VCaP (cell line): ENCODE results near the gene LTBP3.

Experiments
- H3K27ac ChIP-seq: fragments of 450-650 bp; 2 replicates; pipeline ENCODE4 v1.5.1; 2017
- CTCF ChIP-seq: fragments of 450-650 bp; conservative IDR thresholded peaks from 2 replicates; pipeline ENCODE4 v1.5.1; 2017; ENCODE audit warnings: mild to moderate bottlenecking, moderate library complexity

Gene LTBP3

GRCh38 chr11:65548395-65548794, 9.8 kb downstream of the LTBP3 start:
- TF ChIP-seq CTCF = no peak
- H3K27ac ChIP-seq = no peak overlapping the region

- TF ChIP-seq CTCF = no peak
- peak overlapping the region; percentile 98 for H3K27ac ChIP-seq
Observed at GRCh38 chr11:65547446-65548125, 10.6 kb downstream of the LTBP3 start.

GRCh38 chr11:65546217-65546958, 11.8 kb downstream of the LTBP3 start:
- no peak for TF ChIP-seq CTCF
- peak overlapping the region; percentile 98 for H3K27ac ChIP-seq

- no peak for TF ChIP-seq CTCF
- H3K27ac ChIP-seq = peak overlapping the region; percentile 98
Observed at GRCh38 chr11:65545853-65546216, 12.3 kb downstream of the LTBP3 start.

- H3K27ac ChIP-seq = peak overlapping the region; percentile 98
- TF ChIP-seq CTCF = no peak
Observed at GRCh38 chr11:65542738-65543390, 15.3 kb downstream of the LTBP3 start.

GRCh38 chr11:65541093-65541982, 16.8 kb downstream of the LTBP3 start:
- no peak; the same call in none of the 2 replicates for TF ChIP-seq CTCF
- peak overlapping the region; percentile 98 for H3K27ac ChIP-seq
